Natural killer cell (primary cell): Measurements from ENCODE around the gene ZNF341. TPM values are rescaled to one million over a fixed set of nuclear protein-coding genes. Genes with fewer than 3 reads are reported as not detected.
"Not testable (repeated sequence)": the region's sequence is repeated elsewhere in the genome, so short reads cannot be mapped to it uniquely, and the experiment has no call there.

Experiments
- ATAC-seq, 3 donors: fragments of 150-1000 bp in 2 of 3; fragments of 200-7000 bp in 1 of 3; cut with Tn5 transposase; 1 replicate in 1 of 3; 2 replicates in 2 of 3; pipeline ENCODE4 v1.10.0; 2021; ENCODE audit warnings: mild to moderate bottlenecking in 2 of 3, moderate library complexity in 2 of 3
- DNase-seq, 2 donors: peaks; one replicate each; pipeline versions ENCODE4 v3.0.0 to v3.0.0-alpha.2; 2013 to 2021; ENCODE audit warnings: mixed read lengths in 1 of 2
- H3K27ac ChIP-seq: one replicate; pipeline ENCODE4 v1.5.1; 2013; ENCODE audit warnings: mild to moderate bottlenecking, low read length
- H3K27me3 ChIP-seq: one replicate; pipeline ENCODE4 v1.6.1; 2013; ENCODE audit warnings: low read length; ENCODE audit not compliant: control insufficient read depth, insufficient read depth
- H3K36me3 ChIP-seq: one replicate; pipeline ENCODE4 v1.6.1; 2013; ENCODE audit warnings: low read length; ENCODE audit not compliant: control insufficient read depth, insufficient read depth
- H3K4me1 ChIP-seq: one replicate; pipeline ENCODE4 v1.6.1; 2013; ENCODE audit warnings: low read length; ENCODE audit not compliant: control insufficient read depth, insufficient read depth
- H3K4me3 ChIP-seq: one replicate; pipeline ENCODE4 v1.5.1; 2013; ENCODE audit warnings: low read length
- H3K9me3 ChIP-seq: one replicate; pipeline ENCODE4 v1.6.1; 2013; ENCODE audit warnings: low read length; ENCODE audit not compliant: control insufficient read depth, insufficient read depth
- H3K27ac Mint-ChIP-seq, 2 donors: one replicate each; pipeline ENCODE4 v1.8.0; 2022; ENCODE audit warnings: mild to moderate bottlenecking in 2 of 2, mixed read lengths in 2 of 2, moderate library complexity in 1 of 2
- H3K27me3 Mint-ChIP-seq, 2 donors: one replicate each; pipeline ENCODE4 v1.8.0; 2022; ENCODE audit warnings: low read depth in 2 of 2, mixed read lengths in 2 of 2
- H3K36me3 Mint-ChIP-seq: one replicate; pipeline ENCODE4 v1.8.0; 2022; ENCODE audit warnings: mixed read lengths
- H3K4me1 Mint-ChIP-seq, 2 donors: one replicate each; pipeline ENCODE4 v1.8.0; 2022; ENCODE audit warnings: mixed read lengths in 2 of 2
- H3K4me3 Mint-ChIP-seq: one replicate; pipeline ENCODE4 v1.8.0; 2022; ENCODE audit warnings: mild to moderate bottlenecking, moderate library complexity, mixed read lengths
- H3K9me3 Mint-ChIP-seq, 2 donors: one replicate each; pipeline ENCODE4 v1.8.0; 2022; ENCODE audit warnings: mixed read lengths in 2 of 2
- WGBS: methylation state at CpG from one replicate; pipeline ENCODE4 v1.1.7; 2013; ENCODE audit warnings: missing lambda C conversion rate; ENCODE audit not compliant: insufficient coverage; 5-methylcytosine and 5-hydroxymethylcytosine counted together
- intact Hi-C: fragments of 100-400 bp; cut with micrococcal nuclease; formaldehyde crosslinking; loops from one replicate; pipeline ENCODE4 v1.14.2; 2022
- total RNA-seq, 4 donors: library from RNA; stranded (reverse); fragments of 120-200 nt in 1 of 4; gene quantifications; one replicate each; pipeline versions ENCODE4 v1.2.3 to v1.2.4, GENCODE V29; 2013 to 2022
- TF ChIP-seq, protein P1 (sequence below): fragments of 200-600 bp; IDR thresholded peaks from one replicate; pipeline ENCODE4 v1.8.0; 2022; ENCODE audit warnings: antibody characterized with exemption

ZNF341 gene
- total RNA-seq, 3 donors from 2014 or later (not counting 1 experiment from before 2014, with no cell fraction given) = 3.6 to 5.1 (median 4.3) TPM

DNA sequence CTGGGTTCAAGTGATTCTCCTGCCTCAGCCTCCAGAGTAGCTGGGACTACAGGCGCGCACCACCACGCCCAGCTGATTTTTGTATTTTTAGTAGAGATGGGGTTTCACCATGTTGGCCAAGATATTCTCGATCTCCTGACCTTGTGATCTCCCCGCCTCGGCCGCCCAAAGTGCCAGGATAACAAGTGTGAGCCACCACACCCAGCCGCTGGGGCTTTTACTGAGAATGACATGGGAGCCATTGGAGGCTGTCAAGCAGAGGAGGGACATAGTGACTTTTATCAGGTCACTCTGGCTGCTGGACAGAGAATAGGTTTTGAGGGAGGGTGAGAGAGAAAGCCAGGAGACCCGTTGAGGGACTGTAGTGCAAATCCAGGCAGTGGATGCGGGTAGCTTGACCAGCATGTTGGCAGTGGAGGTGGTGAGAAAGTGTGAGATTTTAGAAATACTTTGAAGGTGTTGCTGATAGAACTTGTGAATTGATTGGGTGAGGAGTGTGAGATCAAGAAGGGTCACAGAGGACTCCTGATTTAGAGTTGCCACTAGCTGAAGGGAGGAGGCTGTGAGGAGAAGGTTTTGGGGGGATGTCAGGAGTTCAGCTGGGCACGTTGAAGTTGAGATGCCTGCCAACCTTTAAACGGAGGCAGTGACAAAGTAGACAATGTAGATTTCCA is 14.7 kb downstream of the ZNF341 start:
- no peaks in the 10 kb centered on the region for H3K9me3 Mint-ChIP-seq
- H3K4me3 Mint-ChIP-seq = no peak overlapping the region
- intact Hi-C loops = no loop called here
- no peaks in the 10 kb centered on the region for H3K9me3 ChIP-seq
- peaks cover 2% of the 10 kb centered on the region for H3K36me3 ChIP-seq
- H3K4me1 Mint-ChIP-seq = no peaks in the 10 kb centered on the region
- 96% methylated on average over 12 of the region's 12 CpGs for WGBS
- no peaks in the 10 kb centered on the region for H3K27me3 ChIP-seq
- no peaks in the 10 kb centered on the region for H3K4me1 ChIP-seq
- no peak overlapping the region for H3K27ac ChIP-seq
- H3K27ac Mint-ChIP-seq = no peak overlapping the region
- no peak for DNase-seq
- no peaks in the 10 kb centered on the region for H3K36me3 Mint-ChIP-seq
- ATAC-seq = no peak
- no peaks in the 10 kb centered on the region for H3K27me3 Mint-ChIP-seq
- no peak overlapping the region for H3K4me3 ChIP-seq
- TF ChIP-seq, protein P1, sequence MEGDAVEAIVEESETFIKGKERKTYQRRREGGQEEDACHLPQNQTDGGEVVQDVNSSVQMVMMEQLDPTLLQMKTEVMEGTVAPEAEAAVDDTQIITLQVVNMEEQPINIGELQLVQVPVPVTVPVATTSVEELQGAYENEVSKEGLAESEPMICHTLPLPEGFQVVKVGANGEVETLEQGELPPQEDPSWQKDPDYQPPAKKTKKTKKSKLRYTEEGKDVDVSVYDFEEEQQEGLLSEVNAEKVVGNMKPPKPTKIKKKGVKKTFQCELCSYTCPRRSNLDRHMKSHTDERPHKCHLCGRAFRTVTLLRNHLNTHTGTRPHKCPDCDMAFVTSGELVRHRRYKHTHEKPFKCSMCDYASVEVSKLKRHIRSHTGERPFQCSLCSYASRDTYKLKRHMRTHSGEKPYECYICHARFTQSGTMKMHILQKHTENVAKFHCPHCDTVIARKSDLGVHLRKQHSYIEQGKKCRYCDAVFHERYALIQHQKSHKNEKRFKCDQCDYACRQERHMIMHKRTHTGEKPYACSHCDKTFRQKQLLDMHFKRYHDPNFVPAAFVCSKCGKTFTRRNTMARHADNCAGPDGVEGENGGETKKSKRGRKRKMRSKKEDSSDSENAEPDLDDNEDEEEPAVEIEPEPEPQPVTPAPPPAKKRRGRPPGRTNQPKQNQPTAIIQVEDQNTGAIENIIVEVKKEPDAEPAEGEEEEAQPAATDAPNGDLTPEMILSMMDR = no peak

- H3K36me3 ChIP-seq = peaks cover 10% of the 10 kb centered on the region
- Mint-ChIP-seq H3K27ac (no peak overlapping the region), H3K36me3 (no peaks in the 10 kb centered on the region), H3K27me3 (no peaks in the 10 kb centered on the region), H3K4me3 (no peak overlapping the region), H3K9me3 (no peaks in the 10 kb centered on the region), H3K4me1 (no peaks in the 10 kb centered on the region)
- no peak for ATAC-seq
- no peak overlapping the region for H3K4me3 ChIP-seq
- no peak overlapping the region for H3K27ac ChIP-seq
- TF ChIP-seq, protein P1 = no peak
- DNase-seq = no peak
- no peaks in the 10 kb centered on the region for H3K27me3 ChIP-seq
- intact Hi-C loops = no loop called here
- 100% methylated on average over 3 of the region's 4 CpGs for WGBS
- H3K4me1 ChIP-seq = no peaks in the 10 kb centered on the region
- H3K9me3 ChIP-seq = no peaks in the 10 kb centered on the region
These were observed 20.0 kb downstream of the ZNF341 start for GRCh38 chr20:33751775-33752174.

DNA sequence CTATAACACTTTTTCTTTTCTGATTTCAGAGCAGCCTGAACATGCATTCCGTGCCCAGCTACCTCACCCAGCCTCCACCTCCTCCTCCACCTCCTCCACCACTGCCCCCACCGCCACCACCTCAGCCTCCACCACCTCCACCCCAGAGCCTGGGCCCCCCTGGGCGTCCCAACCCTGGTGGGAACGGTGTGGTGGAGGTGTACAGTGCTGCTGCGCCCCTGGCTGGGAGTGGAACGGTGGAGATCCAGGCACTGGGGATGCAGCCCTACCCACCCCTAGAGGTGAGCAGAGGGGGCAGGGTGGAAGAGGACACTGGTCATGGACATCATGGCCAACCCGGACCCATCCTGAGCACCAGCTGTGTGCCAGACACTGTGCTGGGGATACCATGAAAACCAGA is 21.3 kb downstream of the ZNF341 start:
- H3K9me3 ChIP-seq = no peaks in the 10 kb centered on the region
- no peak overlapping the region for H3K27ac ChIP-seq
- H3K27ac Mint-ChIP-seq = no peak overlapping the region
- H3K27me3 ChIP-seq = no peaks in the 10 kb centered on the region
- H3K36me3 Mint-ChIP-seq = no peaks in the 10 kb centered on the region
- H3K4me1 ChIP-seq = no peaks in the 10 kb centered on the region
- intact Hi-C loops = no loop called here
- H3K4me3 Mint-ChIP-seq = no peak overlapping the region
- no peaks in the 10 kb centered on the region for H3K27me3 Mint-ChIP-seq
- DNase-seq = no peak
- H3K36me3 ChIP-seq = peaks cover 18% of the 10 kb centered on the region
- no peaks in the 10 kb centered on the region for H3K9me3 Mint-ChIP-seq
- TF ChIP-seq, protein P1 = no peak
- WGBS = 99% methylated on average over 6 of the region's 7 CpGs
- H3K4me3 ChIP-seq = no peak overlapping the region
- no peak for ATAC-seq
- H3K4me1 Mint-ChIP-seq = no peaks in the 10 kb centered on the region

GRCh38 chr20:33753763-33754162 is 22.0 kb downstream of the ZNF341 start:
- Mint-ChIP-seq H3K4me1 (no peaks in the 10 kb centered on the region), H3K27ac (no peak overlapping the region), H3K36me3 (no peaks in the 10 kb centered on the region), H3K27me3 (no peaks in the 10 kb centered on the region), H3K9me3 (no peaks in the 10 kb centered on the region), H3K4me3 (no peak overlapping the region)
- intact Hi-C loops = no loop called here
- Histone ChIP-seq H3K4me1 (no peaks in the 10 kb centered on the region), H3K27me3 (no peaks in the 10 kb centered on the region), H3K9me3 (no peaks in the 10 kb centered on the region), H3K4me3 (no peak overlapping the region), H3K27ac (no peak overlapping the region), H3K36me3 (peaks cover 23% of the 10 kb centered on the region)
- 97% methylated on average over 5 of the region's 5 CpGs for WGBS
- DNase-seq (no peak), ATAC-seq (no peak)
- TF ChIP-seq, protein P1 = no peak

DNA sequence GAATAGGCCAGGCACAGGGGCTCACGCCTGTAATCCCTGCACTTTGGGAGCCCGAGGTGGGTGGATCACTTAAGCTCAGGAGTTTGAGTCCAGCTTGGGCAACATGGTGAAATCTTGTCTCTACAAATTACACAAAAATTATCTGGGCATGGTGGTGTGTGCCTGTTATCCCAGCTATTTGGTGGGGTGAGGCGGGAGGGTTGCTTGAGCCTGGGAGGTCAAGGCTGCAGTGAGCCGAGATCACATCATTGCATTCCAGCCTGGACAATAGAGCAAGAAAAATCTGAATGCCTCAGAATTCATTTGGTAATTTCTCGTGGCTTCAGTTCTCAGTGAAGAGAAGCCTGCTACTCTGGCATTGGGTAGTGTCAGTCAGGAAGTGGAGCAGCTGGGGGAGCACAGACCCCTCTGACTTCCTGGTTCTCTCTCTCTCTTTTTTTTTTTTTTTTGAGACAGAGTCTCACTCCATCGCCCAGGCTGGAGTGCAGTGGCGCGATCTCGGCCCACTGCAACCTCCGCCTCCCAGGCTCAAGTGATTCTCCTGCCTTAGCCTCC is 24.2 kb downstream of the ZNF341 start:
- H3K9me3 Mint-ChIP-seq, H3K27ac ChIP-seq, H3K4me3 ChIP-seq, H3K9me3 ChIP-seq, H3K27me3 ChIP-seq, H3K4me1 ChIP-seq, H3K27me3 Mint-ChIP-seq, H3K27ac Mint-ChIP-seq, H3K36me3 Mint-ChIP-seq, H3K4me3 Mint-ChIP-seq, H3K4me1 Mint-ChIP-seq, intact Hi-C loops: not testable (repeated sequence)
- peak in 1 of 3 donors; percentile 51 for ATAC-seq
- DNase-seq = peak in 1 of 2 donors; percentile 47
- 79% methylated on average over 10 of the region's 10 CpGs for WGBS
- peaks cover 23% of the 10 kb centered on the region for H3K36me3 ChIP-seq
